ENCODE measurements around the gene GPSM1.

Gene GPSM1

DNA sequence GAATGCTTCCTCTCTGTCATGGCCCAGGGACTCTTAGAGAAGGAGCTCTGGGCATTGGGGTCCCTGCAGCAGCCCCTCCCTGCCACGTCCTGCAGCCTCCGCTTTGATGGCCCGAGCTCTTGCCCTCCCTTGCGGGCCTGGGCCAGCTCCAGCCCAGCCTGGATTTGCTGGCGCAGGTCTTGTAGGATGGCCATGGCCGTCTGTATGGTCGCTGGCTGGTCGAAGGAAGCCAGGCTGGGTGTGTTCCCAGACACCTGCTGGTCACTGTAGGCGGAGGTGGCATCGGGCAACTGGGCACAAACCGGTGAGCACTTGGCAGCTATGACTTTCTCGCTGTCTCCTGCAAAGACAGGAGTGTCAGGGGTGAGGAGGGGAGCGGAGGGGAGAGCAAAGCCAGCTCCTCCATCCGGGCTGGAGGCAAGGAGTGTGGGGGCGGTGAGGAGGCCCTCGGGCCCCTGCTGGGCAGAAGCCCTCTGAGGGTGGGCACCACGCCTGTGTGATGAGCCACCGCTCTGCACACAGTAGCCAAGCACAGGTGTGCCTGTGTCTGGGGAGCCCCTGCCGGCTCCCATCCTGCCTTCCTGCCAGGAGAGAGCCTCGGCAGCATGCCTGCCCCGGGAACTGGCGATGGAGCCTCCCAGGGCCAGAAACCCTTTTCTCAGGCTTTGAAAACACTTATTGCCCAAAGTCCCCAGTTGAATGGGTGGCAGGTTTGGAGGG lies 35.9 kb upstream of the GPSM1 start:
- DNase-seq = no peak

DNA sequence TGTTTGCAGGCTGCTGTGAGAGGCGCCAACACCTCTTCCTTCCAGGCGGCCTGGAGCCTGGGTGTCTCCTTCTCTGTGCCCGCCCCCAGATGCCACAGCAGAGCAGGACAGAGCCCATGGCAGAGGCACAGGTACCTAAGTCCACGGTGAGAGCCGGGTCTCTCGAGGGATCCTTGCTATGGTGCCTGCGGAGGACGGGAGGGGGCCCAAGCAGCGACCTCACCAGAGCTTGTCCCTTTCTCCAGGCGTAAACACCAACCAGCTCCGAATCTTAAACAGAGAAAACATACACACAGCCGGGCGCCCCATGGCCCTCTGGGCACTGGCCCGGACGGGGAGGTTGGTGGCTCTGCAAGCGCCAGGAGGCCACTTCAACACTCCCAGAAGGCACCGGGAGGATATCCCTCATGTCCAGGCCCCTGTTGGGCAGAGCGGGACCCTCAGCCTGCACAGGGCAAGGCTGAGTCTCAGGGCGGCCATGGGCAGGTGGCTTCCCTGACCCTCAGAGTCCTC lies 35.3 kb upstream of the GPSM1 start:
- no peak for DNase-seq

DNA sequence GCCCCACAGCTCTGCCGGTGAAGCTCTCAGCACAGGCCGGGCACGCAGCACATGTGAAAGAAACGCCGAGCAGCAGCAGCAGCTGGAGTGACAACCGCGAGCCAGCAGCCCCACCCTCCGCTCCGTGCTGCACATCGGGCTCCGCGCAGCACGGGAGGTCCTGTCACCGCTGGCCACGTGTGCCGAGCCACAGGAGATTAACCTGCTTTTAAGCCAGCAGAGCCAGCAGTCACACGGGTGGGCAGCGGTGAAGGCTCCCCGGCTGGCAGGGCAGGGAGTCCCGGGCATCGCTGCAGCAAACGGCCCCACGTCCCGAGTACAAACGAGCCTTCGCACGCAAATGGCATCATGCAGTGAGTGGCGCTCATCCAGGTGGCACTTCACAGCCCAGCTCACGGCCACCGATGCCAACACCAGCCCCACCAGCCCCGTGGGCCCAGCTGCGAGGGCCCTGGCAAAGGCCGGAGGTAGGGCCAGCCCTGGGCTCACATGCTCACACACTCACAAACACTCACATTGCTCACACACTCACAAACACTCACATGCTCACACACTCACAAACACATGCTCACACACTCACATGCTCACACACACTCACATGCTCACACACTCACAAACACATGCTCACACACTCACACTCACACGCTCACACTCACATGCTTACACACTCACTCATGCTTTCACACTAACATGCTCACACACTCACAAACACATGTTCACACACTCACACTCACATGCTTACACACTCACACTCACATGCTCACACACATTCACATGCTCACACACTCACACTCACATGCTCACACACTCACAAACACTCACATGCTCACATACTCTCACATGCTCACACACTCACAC lies 34.5 kb upstream of the GPSM1 start:
- DNase-seq = no peak

DNA sequence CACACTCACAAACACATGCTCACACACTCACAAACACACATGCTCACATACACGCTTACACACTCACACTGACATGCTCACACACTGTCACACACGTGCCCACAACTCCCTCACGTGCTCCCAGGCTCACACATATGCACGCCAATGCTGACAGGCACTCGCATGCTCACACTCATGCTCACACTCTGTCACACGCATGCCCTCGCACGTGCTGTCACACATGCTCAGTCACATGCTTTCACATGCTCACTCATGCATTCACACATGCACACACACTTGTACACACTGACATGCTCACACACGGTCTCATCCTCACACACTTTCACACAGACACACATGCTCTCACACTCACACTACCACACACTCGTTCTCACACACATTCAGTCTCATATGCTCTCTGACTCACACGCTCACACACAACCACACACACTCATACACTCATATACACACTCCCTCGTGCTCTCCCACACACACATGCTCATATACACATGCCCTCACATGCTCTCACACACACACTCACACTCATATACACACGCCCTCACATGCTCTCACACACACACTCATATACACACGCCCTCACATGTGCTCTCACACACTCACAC lies 33.8 kb upstream of the GPSM1 start:
- DNase-seq = no peak

DNA sequence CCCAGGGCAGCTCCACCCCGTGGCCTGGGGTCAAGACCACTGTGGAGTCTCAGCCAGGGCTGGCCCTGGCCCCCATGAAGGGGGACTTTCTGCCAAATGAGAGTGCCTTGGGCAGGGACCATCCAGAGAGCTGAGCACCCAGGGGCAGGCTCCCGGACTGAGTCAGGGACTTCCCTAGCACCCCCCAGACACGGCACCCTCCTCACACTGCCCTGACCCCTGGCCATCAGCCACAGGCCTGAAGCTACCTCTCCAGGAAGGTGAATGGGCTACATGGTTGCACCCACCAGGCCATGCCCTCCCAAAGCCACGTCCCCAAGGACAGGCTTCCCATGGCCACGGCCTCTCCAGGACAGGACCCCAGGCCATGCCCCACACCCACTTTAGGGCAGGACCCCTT lies 32.9 kb upstream of the GPSM1 start:
- no peak for DNase-seq

DNA sequence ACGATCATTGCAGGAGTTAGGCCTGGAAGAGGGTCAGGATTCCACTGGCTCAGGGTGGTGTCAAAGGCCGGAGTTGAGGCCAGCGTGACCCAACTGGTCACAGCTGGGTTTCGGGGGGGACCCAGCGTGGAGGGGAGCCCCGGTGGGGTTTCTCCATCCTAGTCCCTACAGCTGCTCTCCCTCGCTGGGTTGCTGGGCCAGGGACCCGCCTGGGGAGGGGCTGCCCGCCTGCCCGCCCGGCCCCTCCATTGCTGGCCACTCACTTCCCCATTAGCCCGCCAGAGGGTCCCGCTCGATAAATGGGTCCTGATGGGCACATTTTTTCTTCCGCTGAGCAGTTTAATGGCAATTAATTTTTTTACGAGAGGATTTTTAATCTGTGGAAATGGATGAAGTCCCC lies 32.3 kb upstream of the GPSM1 start:
- no peak for DNase-seq

DNA sequence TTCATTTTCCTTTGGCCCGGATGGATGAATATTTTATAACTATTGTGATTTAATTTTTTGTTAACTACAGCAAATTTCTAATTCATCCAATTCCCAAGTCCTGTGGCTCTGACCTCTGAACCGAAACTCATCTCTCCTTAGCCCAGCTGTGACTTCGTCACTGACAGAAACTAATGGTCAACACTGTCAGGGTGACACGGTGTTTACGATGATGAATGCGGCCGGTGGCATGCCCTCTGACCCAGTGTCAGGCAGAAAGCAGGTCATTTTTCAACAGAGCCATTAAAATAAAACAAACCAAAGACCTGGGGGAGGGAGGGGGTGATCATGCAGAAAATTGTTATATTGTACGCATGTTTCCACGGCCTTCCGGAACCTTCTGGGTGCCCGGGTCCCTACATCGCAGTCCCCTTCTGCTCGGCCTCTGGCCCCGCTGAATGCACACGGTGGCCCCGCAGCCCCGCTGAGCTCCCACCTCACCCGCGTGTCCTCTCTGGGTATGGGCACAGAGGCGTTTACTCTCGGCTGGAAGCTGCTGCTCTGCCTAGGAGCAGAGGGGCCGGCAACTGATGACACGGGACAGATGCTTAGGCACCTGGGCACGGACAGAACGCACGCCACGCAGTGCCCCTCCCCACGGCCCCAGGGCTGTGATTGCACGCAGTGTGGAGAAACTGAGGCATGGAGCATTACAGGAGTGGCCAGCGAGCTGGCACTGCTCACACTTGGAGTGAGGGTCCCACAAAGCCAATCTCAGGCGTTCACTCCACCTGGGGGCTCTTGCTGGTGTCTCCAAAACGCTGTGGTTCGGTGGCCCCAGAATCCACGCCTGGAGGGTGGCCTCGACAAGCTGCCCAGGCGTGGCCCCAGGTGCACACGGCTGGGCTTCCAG lies 31.6 kb upstream of the GPSM1 start:
- DNase-seq = no peak

DNA sequence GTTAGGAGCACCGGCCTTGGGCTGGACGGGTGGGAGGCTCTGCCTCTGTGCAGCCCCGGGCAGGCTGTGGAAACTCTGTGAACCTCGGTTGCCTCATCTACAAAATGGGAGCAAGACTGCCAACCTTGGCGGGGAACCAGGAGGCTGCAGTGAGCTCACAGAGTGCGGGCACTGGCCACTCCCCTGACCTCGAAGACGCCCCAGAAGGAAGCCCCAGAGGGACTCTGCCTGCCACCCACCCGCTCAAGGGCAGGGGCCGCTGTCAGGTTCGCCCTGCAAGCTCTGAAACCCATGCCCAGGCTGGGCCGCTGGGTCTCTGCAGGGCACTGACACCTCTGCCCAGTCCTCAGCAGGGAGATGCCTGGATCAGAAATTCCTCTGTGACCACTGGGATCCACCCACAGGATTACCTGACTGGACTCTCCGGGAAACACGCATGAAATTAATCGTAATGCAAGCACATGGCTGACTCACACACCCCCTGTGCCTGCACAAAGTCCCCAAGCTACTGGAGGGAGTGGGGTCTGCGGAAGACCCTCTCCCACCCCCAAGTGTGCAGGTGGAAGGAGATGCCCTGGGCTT lies 30.8 kb upstream of the GPSM1 start:
- no peak for DNase-seq

DNA sequence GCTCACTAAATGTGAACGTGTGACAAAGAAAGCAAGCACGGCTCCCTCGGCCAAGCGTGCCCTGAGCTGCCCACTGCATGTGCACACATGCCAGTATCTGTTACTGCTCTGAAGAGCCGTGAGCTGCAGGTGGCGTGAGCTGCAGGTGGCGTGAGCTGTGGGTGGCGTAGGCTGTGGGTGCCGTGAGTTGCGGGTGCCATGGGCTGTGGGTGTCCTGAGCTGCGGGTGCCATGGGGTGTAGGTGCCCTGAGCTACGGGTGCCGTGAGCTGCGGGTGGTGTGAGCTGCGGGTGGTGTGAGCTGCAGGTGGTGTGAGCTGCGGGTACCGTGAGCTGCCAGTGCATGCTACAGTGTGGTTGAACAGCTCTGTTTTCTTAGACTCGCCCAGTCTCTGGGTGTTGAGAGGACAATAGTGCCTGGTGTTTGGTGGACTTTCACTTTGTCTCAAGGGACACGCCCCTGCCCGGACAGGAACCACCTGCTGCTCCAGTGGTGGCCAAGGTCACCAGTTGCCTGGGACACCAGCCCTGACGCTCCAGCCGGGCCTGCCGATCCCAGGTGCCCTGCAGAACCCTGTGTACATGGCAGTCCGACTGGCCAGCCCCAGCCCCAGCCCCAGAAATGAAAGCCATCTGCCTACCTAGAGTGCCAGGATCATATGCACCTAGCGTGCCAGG lies 30.2 kb upstream of the GPSM1 start:
- no peak for DNase-seq

DNA sequence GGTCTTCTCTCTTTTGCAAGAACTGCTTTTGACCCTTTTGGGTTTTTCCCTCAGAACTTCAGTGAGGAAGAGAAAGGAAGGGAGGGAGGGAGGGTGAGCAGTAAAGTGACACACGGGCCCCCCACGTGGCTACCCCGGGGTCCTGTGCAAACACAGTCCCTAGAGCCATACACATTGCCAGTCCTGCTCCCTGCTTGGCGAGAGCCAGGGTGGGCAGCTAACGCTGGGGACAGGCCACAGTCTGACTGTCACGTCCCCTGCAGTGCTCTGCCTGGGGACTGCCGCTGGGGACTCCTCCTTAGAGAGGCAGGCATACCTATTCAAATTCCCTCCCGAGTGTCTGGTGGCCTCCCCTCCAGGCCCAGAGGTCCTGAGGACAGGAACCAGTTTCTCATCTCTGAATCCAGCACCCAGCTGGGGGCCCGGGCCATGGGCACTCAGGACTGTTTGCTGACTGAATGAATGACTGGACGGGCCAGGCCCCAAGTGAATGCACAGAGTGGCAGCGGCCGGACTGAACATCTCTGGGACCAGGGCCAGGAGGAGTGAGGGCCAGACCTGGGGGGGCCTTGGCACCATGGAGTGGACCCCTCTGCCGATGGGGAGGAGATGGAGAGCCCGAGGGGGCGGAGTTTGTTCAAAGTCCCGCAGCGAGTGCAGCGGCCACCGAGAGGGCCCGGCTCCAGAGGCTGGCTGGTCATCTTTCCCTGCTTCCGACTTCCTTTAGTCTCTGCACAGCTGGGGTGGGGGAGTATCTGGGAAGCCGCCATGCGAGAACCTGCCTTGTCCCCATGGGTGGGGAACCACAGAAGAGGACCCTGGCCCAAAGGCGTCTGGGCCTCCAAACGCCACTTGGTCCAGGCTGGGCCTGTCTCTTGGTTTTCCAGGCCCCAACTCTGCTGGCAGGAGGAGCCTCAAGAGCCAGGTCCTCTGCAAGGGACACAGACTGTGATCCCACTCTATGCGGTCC lies 29.3 kb upstream of the GPSM1 start:
- DNase-seq = no peak

DNA sequence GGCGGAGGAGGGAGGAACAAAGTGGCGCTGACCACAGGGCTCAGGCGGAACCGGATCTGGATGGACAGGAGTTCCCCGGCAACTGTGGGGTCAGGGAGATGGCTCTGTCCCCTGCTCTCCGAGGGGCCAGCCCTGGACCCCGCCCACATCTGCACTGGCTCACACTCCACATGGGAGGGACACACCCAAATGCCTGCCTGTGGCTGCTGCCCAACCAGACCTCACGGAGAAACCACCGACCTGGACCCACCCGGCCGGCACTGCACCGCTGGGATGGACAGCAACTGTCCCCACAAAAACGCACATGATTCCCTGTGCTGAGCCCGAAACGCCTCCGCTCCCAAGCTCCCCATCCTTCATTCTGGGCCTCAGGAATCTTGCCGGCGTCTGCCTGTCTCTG lies 28.2 kb upstream of the GPSM1 start:
- DNase-seq = no peak

DNA sequence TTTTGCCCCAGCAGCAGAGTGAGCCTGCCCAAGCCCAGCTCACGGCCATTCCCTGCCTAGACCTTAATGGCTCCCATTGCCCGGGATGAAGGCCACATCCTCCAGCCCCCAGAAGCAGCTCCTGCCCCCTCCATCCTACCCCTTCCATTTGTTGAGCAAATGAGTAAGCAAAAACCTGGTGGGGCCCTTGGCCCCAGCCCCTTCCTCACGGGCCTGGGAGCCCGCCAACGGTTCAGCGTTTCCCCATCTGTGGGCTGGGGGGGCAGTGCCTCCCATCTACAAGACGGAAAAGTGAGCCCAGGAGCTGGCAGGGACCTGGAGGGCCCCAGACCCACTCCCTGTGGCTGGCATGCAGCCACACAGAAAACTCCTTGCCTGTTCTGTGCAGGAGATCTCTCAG lies 27.8 kb upstream of the GPSM1 start:
- no peak for DNase-seq

DNA sequence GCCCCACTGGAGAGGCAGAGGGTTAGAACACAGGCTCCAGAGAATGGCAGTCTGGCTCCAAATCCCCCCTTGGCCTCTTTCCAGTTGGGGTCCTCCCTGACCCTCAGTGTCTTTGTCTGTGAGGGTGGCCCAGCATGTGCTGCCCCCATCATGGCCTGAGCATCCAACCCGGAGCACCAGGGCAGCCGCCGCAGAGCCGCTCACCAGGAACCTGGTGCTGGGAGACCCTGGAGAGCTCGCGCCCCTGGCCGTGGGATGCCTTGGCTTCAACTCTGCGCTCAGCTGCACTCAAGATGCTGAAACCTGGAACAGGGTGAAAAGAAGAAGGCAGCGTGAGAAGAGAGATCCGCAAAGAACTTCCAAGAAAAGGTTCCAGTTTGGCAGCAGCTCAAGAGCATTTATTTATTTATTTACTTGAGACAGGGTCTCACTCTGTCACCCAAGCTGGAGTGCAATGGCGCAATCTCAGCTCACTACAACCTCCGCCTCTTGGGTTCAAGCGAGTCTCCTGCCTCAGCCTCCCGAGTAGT lies 27.3 kb upstream of the GPSM1 start:
- DNase-seq = no peak

DNA sequence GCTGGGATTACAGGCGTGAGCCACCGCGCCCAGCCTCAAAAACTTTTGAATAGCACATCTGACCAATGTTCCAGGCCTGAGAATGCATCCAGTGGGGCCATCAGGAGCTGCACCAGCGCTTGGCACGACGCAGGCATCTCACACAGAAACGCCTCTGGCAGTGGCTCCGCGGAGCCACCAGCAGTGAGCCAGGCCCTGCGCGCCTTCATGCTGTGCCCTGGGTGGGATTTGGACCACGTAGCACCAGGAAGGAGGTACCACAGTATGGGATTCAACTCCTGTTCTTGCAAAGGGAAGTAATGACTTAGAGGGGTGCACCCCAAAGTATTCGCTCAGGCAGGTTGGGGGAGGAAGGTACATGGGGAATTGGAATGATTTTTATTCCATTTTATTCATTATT lies 26.5 kb upstream of the GPSM1 start:
- no peak for DNase-seq

DNA sequence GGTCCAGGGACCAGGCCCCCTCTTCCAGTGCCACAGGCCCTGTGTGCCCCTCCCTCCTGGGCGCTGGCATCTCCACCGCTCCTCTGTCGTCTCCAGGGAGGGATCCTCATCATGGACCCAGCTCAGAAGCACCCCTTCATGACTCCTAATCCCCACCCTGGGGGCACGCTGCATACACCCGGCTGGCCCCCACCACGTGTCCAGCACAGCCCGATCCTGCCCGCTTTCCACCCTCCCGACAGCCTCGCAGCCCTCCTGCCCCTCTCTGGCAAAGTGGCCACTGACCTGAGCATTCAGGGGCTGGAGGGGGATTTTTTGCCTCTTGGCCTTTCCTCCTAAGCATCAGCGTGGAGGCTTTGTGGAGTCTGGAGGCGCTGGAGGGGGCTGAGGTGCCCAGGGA lies 24.8 kb upstream of the GPSM1 start:
- DNase-seq = no peak

DNA sequence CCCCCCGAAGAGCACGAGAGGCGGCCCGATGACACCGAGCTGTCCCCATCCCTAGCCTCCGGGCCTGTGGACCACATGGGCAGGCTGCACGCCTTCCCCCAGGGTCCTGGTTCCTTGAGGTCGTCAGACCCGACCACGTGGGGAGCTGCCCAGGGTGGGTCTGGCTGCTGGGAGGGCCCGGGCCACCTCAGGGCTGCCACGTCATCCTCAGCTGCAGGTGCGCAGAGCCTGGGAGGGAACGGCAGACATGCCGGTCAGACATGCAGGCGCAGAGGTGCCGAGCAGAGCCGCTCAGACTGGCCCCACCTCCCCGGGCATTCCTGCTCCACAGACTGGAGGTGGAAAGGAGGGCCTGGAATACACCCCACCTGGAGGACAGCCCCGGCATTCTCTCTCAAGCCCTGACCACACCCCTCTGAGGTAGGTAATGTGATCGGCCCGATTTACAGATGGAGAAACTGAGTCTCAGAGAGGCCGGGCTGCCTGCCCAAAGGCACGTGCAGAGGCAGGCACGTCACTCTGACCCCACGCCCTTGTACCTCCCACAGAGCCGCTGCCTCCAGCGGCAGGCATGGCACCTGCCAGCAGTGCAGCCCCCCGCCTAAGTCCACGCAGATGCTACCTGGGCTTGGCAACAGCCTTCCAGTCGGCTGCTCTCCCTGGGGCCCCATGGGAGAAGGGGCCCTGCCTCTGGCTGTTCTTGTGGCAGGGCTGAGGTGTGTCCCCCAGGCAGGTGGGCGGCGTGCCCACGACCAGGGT lies 24.1 kb upstream of the GPSM1 start:
- no peak for DNase-seq

DNA sequence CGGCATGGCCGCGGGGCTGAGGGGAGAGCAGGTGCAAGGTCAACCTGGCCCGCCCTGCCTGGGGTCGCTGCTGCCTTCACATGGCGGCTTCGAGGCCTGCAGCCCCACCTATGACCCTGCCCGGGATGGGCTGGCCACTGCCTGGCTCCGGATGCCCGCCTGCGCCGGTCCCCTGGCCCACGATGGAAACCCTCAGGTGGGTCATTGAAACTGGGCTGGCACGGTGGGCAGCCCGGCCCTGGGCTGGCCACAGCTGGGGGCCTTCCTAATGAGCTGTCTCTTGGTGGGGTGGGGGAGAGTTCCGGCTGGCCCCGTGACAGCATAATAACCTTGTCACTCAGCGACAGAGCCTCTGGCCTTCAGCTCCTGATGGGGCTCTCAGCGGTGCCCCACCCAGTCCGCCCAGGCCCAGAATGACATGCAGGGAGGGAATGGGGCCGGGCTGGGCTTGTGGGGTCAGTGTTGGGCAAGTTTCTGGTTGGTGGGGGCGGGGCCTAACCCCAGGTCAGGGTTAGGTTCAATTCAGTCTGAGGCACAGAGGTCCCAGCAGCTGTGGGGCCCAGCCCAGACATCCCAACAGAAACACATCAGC lies 23.4 kb upstream of the GPSM1 start, which contains the start of gene CCDC187:
Gene CCDC187, minus strand, starts transcription at position 270 of the 592 bp plus-strand sequence. Its CDS starts 264 bp downstream, at position 6.
- DNase-seq = no peak

DNA sequence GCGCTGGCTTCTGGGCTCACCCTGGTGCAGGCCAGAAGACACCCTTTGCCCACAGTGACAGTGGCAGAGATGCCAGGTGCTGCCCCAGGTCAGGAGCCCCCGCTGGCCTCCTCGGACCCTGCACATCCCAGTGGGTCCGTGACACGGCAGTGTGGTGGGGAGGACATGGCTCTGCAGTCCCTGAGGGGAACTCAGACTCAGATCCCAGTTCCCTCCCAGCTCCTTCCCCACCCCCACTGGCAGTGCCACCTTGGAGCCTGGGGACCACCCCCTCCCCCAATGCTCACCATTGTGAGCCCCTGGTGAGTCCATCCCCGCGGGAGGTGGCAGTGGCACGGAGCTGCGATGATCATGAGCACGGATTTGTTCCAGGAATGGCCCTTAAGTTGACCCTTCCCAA lies 22.9 kb upstream of the GPSM1 start:
- DNase-seq = no peak

DNA sequence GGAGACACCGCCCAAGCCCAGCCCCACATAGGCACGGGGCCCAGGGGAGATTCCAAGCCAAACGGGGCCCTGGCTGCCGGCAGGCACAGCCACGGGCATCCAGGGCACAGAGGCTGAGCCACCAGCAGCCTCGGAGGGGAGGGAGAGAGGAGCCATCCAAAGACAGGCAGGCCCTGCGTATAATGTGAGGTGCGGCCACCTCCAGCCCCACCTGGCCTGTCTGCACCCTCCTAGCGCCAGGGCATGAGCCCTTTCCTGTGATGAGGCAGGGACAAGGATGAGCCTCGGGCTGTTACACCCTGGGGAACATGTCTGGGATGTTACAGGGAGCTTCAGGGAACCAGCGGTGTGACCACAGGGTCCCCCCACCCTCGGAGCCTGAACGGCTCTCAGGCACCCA lies 22.4 kb upstream of the GPSM1 start:
- DNase-seq = no peak

All from T-helper 2 cell (primary cell).